GM18505 (cell line): Measurements from ENCODE around the gene PDHA1.

ENCODE experiments used
- ATAC-seq: cut with Tn5 transposase; IDR thresholded peaks from one replicate; pipeline ENCODE4 v1.9.1; 2021; ENCODE audit not compliant: unreplicated experiment
- POLR2A ChIP-seq: IDR thresholded peaks from 4 replicates; pipeline ENCODE4 v1.6.1; 2011; ENCODE audit warnings: borderline replicate concordance; ENCODE audit not compliant: insufficient read depth, insufficient read length; ENCODE audit errors: extremely low read depth

Gene PDHA1

GRCh38 chrX:19343535-19344408 is at the start of gene PDHA1:
PDHA1 (plus strand) TSS chrX:19343927; CDS start chrX:19344038, 111 bp downstream.
- ATAC-seq = peak; percentile 98
- peak; percentile 65 for TF ChIP-seq POLR2A

DNA sequence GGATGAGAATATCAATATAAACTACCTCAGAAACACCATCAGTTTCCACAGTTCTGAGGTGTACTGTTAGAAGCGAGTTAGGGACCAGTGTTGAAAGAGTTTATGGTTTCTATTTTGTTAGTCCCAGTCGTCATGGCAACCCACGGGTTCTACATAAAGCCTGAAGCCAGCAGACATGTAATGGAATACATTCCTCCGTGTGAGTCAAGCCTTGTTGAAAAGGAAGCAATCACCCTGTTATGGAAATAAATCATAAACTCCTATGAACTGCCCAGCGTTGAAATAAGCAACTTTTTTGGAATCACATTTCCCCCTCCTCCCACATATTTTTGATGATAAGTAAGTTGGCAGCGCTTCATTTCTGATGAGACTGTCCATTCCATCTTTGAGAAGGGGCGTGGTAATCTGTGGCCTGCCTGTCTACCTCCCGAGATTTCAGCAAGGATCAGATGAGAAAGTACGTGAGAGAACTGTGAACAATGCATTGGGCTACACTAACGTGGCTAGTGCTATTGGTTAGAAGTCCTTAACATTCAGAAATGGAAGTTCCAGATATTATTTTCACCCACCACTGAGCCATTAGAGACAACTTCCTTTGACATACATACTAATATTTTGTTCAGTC is 40.4 kb upstream of the PDHA1 start:
- TF ChIP-seq POLR2A = no peak

DNA sequence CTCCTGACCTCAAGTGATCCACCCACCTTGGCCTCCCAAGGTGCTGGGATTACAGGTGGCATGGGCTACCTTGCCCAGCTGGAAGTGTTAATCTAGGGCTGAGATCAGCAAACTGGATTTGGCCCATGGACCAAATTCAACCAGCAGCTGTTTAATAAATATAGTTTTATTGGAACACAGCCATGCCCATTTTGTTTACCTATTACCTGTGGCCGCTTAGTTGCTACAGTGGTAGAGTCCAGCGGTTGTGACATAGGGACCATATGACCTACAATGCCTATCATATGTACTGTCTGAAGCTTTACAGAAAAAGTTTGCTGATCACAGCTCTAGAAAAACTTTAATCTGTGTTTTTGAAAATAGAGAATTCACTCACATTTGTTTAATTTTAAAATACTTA is 17.2 kb upstream of the PDHA1 start:
- ATAC-seq = no peak

More for the DNA sequence above, 40.4 kb upstream of the PDHA1 start:
- ATAC-seq = no peak

GRCh38 chrX:19331831-19332230 is 11.9 kb upstream of the PDHA1 start:
- ATAC-seq = no peak
- TF ChIP-seq POLR2A = no peak

More for the DNA sequence above, 17.2 kb upstream of the PDHA1 start:
- no peak for TF ChIP-seq POLR2A

DNA sequence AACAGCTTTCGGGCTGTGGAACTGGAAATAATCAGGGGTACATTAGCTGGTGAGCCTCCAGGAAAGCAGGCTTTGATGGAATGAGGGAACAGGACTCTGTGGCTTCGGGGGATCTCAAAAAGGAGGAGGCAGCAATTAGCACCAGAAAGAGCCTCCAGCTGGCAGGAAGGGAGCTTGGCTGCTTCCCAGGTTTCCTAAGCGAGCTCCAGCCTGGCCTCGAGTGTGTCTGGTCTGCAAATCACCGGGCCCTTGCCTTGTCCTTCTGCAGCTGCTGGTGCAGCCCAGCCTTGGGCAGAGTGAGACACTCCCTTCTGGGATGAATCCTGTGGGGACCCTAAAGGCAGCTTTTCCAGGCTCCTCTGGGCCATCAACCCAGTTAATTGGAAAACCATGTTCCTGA is 10.7 kb upstream of the PDHA1 start:
- ATAC-seq = no peak

GRCh38 chrX:19334945-19335626 is 8.6 kb upstream of the PDHA1 start:
- TF ChIP-seq POLR2A = no peak
- no peak for ATAC-seq

More for the DNA sequence above, 10.7 kb upstream of the PDHA1 start:
- TF ChIP-seq POLR2A = no peak

DNA sequence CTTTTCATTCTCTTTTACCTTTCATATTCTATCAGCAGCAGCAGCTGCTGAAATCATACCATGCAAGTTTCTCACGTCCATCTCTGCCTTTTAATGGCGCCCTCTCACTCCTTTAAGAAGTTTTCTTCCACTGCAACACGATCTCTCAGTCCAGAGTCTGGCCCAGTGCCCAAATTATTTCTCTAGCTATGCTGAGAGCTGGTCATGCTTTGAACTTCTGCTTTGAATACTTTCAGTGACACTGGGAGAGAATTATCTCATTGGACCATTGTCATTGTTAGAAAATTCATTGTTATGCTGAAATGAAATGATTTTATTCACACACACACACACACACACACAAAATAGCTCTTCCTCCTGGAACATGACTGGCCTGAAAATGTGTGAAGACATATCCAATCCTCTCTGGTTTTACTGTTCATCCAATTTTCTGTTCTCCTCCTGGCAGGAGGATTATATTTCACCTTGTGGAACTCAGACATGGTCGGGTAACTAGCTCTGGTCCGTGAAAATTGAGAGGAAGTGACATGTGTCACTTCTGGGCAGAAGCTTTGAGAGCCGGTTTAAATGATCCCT is 1.3 kb upstream of the PDHA1 start:
- no peak for TF ChIP-seq POLR2A
- ATAC-seq = no peak

DNA sequence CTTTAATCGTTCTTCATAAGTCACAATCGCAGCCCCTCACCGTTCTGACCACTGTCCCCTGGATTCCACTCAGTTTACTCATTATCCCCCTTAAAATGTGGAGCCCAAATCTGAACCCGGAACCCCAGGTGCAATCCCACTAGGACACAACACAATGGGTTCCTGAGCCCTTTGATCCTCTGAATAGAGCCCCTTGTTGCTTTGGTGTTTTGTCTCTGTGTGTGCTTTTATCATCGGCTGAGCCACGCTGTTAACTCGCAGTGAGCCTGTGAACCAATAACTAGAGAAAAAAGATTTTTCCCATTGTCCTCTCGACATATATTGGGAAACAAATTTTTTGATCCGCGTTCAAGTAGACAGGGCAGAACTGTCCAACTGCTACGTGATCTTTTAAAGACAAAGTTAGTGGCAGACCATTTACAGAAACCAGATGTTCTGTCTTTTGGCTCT is 617 bp upstream of the PDHA1 start:
- ATAC-seq = no peak
- no peak for TF ChIP-seq POLR2A

DNA sequence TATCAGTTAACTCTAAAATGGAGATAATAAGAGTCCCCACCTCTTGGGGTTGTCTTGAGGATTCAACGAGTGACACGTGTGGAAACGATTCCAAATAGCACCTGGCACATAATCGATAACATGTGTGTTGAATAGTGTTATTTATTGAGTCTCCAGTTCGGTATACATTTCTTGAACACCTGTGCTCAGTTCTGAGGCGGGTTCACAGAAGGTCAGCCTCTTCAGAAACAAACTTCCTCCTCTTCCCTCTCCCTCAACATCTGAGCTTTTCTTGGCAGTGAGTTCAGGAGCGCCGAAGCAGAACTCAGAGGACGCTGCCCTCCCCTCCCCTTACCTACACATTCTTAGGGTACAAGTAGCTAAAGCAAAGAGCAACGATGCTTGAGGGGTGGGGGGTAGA is 934 bp downstream of the PDHA1 start:
- TF ChIP-seq POLR2A = no peak
- ATAC-seq = no peak

- TF ChIP-seq POLR2A = no peak
- no peak for ATAC-seq
Observed at GRCh38 chrX:19347916-19348315, 4.2 kb downstream of the PDHA1 start.

DNA sequence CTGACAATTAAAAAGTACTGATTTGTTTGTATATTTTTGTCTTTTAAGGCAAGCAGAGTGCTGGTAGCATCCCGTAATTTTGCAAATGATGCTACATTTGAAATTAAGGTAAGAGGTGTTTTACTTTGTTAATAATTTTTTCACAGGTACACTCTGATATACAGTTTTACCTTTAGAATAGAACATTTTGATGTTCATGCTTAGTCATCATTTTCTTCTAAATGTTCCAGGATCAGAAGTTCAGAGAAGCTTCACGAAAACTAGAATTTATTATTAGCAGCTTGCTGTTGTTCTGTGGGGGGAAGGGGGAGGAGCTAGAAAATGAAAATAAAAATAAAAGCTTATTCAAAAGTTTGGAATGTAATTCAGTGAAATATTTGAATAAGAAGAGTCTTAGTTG is 5.5 kb downstream of the PDHA1 start:
- ATAC-seq = no peak
- TF ChIP-seq POLR2A = no peak

GRCh38 chrX:19350941-19351384 is 7.2 kb downstream of the PDHA1 start:
- peak; percentile 80 for ATAC-seq
- no peak for TF ChIP-seq POLR2A

DNA sequence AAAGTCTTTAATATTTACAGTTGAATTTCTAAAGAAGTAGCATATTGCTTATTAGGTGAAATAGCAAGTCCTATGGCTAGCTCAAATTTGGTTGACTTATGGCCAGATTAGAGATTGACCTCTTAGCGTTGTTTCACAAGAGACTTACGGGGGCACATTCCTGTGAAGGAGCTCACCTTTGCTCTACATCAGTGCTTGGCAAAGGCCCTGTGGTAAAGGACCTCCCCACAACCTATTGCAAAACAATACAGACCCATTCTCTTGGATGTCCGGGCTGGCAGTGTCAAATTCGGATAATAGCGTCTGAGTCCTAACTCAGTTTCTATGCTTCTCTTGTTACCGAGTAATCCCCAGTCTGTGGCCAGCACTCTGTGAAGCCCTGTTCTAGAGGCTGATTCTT is 10.9 kb downstream of the PDHA1 start:
- no peak for ATAC-seq
- no peak for TF ChIP-seq POLR2A
